Activated naive CD4-positive, alpha-beta T cell treated with anti-CD3 and anti-CD28 coated beads for 36 hours (primary cell): Measurements from ENCODE around the gene RPS6KA5. TPM values are rescaled to one million over a fixed set of nuclear protein-coding genes. Genes with fewer than 3 reads are reported as not detected.
"Not testable (repeated sequence)": the region's sequence is repeated elsewhere in the genome, so short reads cannot be mapped to it uniquely, and the experiment has no call there.

Source experiments
- CTCF ChIA-PET: fragments of 350-600 bp; sonication (Branson Sonifier 250); formaldehyde crosslinking; loops from one replicate; lab custom pipeline; 2021; ENCODE audit warnings: antibody characterized with exemption; lab: Charles Lee
- DNase-seq: peaks from one replicate; pipeline ENCODE4 v3.0.0-alpha.2; 2020
- H3K27ac Mint-ChIP-seq: one replicate; pipeline ENCODE4 v1.8.0; 2021; ENCODE audit warnings: mild to moderate bottlenecking, mixed read lengths
- H3K27me3 Mint-ChIP-seq: one replicate; pipeline ENCODE4 v1.8.0; 2021; ENCODE audit warnings: low read depth, mixed read lengths
- H3K36me3 Mint-ChIP-seq: one replicate; pipeline ENCODE4 v1.8.0; 2021; ENCODE audit warnings: low read depth, mixed read lengths
- H3K4me1 Mint-ChIP-seq: one replicate; pipeline ENCODE4 v1.8.0; 2021; ENCODE audit warnings: low read depth, mixed read lengths
- H3K4me3 Mint-ChIP-seq: one replicate; pipeline ENCODE4 v1.8.0; 2021; ENCODE audit warnings: mild to moderate bottlenecking, moderate library complexity, mixed read lengths
- H3K9me3 Mint-ChIP-seq: one replicate; pipeline ENCODE4 v1.8.0; 2021; ENCODE audit warnings: mixed read lengths
- intact Hi-C: fragments of 100-400 bp; cut with micrococcal nuclease; formaldehyde crosslinking; loops from one replicate; pipeline ENCODE4 v1.15.1; 2023
- total RNA-seq, 2 experiments: library from RNA; stranded (reverse); gene quantifications; one replicate each; pipeline ENCODE4 v1.2.3, GENCODE V29; 2021

The RPS6KA5 gene
- total RNA-seq, 2 experiments from 2014 or later: 10.0 to 12.0 TPM

DNA sequence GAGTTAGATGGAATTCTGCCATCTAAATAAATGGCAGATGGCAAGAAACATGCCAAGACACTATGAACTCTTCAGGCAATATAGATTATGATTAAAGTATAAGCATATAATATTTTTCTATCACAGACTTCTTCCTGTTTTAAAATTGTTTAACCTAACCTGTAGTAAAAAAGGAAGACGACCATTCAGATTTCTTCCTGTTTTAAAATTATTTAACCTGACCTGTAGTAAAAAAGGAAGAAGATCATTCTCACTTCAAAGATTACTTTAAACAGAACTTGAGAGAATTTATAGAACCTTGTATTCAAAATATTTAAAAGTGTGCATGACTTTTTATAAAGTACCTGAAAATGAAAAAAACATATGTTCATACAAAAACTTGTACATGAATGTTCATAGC lies 63.5 kb downstream of the RPS6KA5 start:
- Mint-ChIP-seq H3K9me3 (no peaks in the 10 kb centered on the region), H3K36me3 (peaks cover 11% of the 10 kb centered on the region)

DNA sequence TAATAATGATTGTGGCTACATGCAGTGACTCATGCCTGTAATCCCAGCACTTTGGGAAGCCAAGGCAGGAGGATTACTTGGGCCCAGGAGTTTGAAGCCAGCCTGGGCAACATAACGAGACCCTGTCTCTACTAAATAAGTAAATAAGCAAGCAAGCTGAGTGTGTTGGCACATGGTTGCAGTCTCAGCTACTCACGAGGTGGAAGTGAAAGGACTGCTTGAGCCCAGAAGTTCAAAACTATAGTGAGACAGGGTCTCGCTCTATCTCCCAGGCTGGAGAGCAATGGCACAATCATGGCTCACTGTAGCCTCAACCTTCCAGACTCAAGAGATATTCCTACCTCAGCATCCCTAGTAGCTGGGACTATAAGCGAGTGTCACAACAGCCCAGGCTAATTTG lies 64.7 kb downstream of the RPS6KA5 start:
- H3K4me1 Mint-ChIP-seq: peaks cover 28% of the 10 kb centered on the region
- H3K9me3 Mint-ChIP-seq: no peaks in the 10 kb centered on the region
- no peak overlapping the region for H3K4me3 Mint-ChIP-seq
- no peaks in the 10 kb centered on the region for H3K27me3 Mint-ChIP-seq
- intact Hi-C loops: no loop called here
- CTCF ChIA-PET: interaction anchor here (0.6 kb wide), 1 partner anchor 74 kb away, joined by 3 read pairs; no protein-coding TSS in a partner anchor
- no peak overlapping the region for H3K27ac Mint-ChIP-seq
- H3K36me3 Mint-ChIP-seq: peaks cover 11% of the 10 kb centered on the region
- no peak for DNase-seq

More for the DNA sequence above, 63.5 kb downstream of the RPS6KA5 start:
- intact Hi-C loops: no loop called here
- H3K27me3 Mint-ChIP-seq: no peaks in the 10 kb centered on the region
- CTCF ChIA-PET: no interaction called here
- no peak for DNase-seq
- H3K4me1 Mint-ChIP-seq: peaks cover 19% of the 10 kb centered on the region
- H3K27ac Mint-ChIP-seq: no peak overlapping the region
- no peak overlapping the region for H3K4me3 Mint-ChIP-seq

DNA sequence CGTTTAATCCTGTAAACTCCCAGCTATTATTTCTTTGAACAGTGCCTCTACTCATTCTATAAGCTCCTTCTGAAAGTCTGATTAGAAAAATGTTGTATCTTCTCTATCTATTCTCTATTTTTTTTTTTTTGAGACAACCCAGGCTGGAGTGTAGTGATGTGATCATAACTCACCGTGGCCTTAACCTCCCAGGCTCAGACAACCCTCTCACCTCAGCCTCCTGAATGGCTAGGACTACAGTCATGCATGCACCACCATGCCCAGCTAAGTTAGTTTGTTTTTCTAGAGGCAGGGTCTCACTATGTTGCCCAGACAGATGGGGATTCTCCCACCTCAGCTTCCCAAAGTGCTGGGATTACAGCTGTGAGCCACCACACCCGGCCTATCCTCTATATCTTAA lies 66.6 kb downstream of the RPS6KA5 start:
- intact Hi-C loops: no loop called here
- no peaks in the 10 kb centered on the region for H3K9me3 Mint-ChIP-seq
- peaks cover 36% of the 10 kb centered on the region for H3K4me1 Mint-ChIP-seq
- H3K36me3 Mint-ChIP-seq: peaks cover 11% of the 10 kb centered on the region
- H3K27me3 Mint-ChIP-seq: no peaks in the 10 kb centered on the region
- H3K4me3 Mint-ChIP-seq: no peak overlapping the region
- no peak for DNase-seq
- no peak overlapping the region for H3K27ac Mint-ChIP-seq
- CTCF ChIA-PET: interaction anchor here (0.7 kb wide), 2 partner anchors 66 to 434 kb away, joined by 3 to 4 read pairs; no protein-coding TSS in a partner anchor

GRCh38 chr14:90991690-90992443 lies 68.6 kb downstream of the RPS6KA5 start:
- no peak overlapping the region for H3K4me3 Mint-ChIP-seq
- H3K9me3 Mint-ChIP-seq: no peaks in the 10 kb centered on the region
- no peaks in the 10 kb centered on the region for H3K27me3 Mint-ChIP-seq
- peaks cover 46% of the 10 kb centered on the region for H3K4me1 Mint-ChIP-seq
- peaks cover 8% of the 10 kb centered on the region for H3K36me3 Mint-ChIP-seq
- CTCF ChIA-PET: interaction anchor here (0.6 to 1.5 kb wide), 2 partner anchors 185 to 512 kb away, joined by 4 read pairs; no protein-coding TSS in a partner anchor
- intact Hi-C loops: loop anchor here (1.0 kb wide), 2 partner anchors 22 to 30 kb away; no protein-coding TSS in a partner anchor
- peak overlapping the region; percentile 1 for H3K27ac Mint-ChIP-seq
- DNase-seq: no peak

DNA sequence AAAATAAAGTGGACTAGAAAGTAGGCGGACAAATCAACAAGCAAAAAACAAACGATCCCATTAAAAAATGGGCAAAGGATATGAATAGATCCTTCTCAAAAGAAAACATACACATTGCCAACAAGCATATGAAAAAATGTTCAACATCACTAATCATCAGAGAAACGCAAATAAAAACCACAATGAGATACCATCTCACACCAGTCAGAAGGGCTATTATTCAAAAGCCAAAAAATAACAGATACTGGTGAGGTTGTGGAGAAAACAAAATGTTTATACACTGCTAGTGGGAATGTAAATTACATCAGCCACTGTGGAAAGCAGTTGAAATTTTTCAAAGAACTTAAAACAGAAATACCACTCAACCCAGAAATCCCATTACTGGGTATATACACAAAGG lies 70.3 kb downstream of the RPS6KA5 start:
- no peak for DNase-seq
- intact Hi-C loops: no loop called here
- H3K4me1 Mint-ChIP-seq: peaks cover 49% of the 10 kb centered on the region
- no peaks in the 10 kb centered on the region for H3K9me3 Mint-ChIP-seq
- no peaks in the 10 kb centered on the region for H3K27me3 Mint-ChIP-seq
- no peak overlapping the region for H3K4me3 Mint-ChIP-seq
- H3K36me3 Mint-ChIP-seq: peaks cover 5% of the 10 kb centered on the region
- no peak overlapping the region for H3K27ac Mint-ChIP-seq
- CTCF ChIA-PET: no interaction called here

- Mint-ChIP-seq H3K27ac (no peak overlapping the region), H3K4me3 (no peak overlapping the region), H3K4me1 (peaks cover 32% of the 10 kb centered on the region), H3K9me3 (no peaks in the 10 kb centered on the region), H3K36me3 (peaks cover 3% of the 10 kb centered on the region), H3K27me3 (no peaks in the 10 kb centered on the region)
- intact Hi-C loops: loop anchor here (1.0 kb wide), 1 partner anchor 17 kb away; no protein-coding TSS in a partner anchor
- no peak for DNase-seq
- CTCF ChIA-PET: interaction anchor here (0.7 to 1.9 kb wide), 3 partner anchors 17 to 36 kb away, joined by 3 to 5 read pairs (median 5); no protein-coding TSS in a partner anchor
Measured at GRCh38 chr14:90987140-90987539, 73.3 kb downstream of the RPS6KA5 start.

DNA sequence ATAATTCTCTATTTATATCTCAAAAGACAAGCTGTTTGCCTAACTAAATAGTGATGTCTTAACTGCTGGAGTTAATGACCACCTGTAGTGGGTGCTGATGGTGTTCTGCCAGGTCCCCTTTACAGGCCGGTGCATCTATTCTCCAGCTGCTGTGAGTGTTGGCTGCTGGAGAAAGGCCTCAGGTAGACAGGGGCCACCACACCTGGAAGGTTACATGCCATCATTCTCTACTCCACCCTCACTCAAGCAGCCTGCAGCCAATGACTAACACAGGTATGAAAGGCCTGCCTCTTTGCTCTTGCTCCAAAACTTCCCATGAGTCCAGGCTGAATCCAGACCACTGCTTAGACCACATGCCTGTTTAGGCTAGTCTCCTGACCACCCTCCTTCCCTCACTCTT lies 73.9 kb downstream of the RPS6KA5 start:
- intact Hi-C loops: no loop called here
- Mint-ChIP-seq H3K27me3 (no peaks in the 10 kb centered on the region), H3K4me3 (no peak overlapping the region), H3K9me3 (no peaks in the 10 kb centered on the region), H3K36me3 (peaks cover 3% of the 10 kb centered on the region), H3K27ac (no peak overlapping the region), H3K4me1 (peaks cover 29% of the 10 kb centered on the region)
- CTCF ChIA-PET: interaction anchor here (0.7 to 1.9 kb wide), 2 partner anchors 16 to 127 kb away, joined by 3 to 5 read pairs; partner anchors contain the start of gene DGLUCY
- no peak for DNase-seq

GRCh38 chr14:90985601-90986242 lies 74.7 kb downstream of the RPS6KA5 start:
- Mint-ChIP-seq H3K4me3 (no peak overlapping the region), H3K27ac (no peak overlapping the region), H3K4me1 (peaks cover 21% of the 10 kb centered on the region), H3K9me3 (no peaks in the 10 kb centered on the region), H3K27me3 (no peaks in the 10 kb centered on the region), H3K36me3 (peaks cover 3% of the 10 kb centered on the region)
- DNase-seq: no peak
- intact Hi-C loops: no loop called here
- CTCF ChIA-PET: interaction anchor here (0.7 to 1.9 kb wide), 2 partner anchors 16 to 128 kb away, joined by 3 to 5 read pairs; partner anchors contain the start of gene DGLUCY

GRCh38 chr14:90983560-90983959 lies 76.9 kb downstream of the RPS6KA5 start:
- no peak overlapping the region for H3K4me3 Mint-ChIP-seq
- H3K4me1 Mint-ChIP-seq: peaks cover 14% of the 10 kb centered on the region
- intact Hi-C loops: no loop called here
- H3K27me3 Mint-ChIP-seq: no peaks in the 10 kb centered on the region
- CTCF ChIA-PET: interaction anchor here (0.7 kb wide), 1 partner anchor 153 kb away, joined by 3 read pairs; no protein-coding TSS in a partner anchor
- no peak for DNase-seq
- H3K9me3 Mint-ChIP-seq: no peaks in the 10 kb centered on the region
- H3K27ac Mint-ChIP-seq: no peak overlapping the region
- peaks cover 3% of the 10 kb centered on the region for H3K36me3 Mint-ChIP-seq

- peaks cover 2% of the 10 kb centered on the region for H3K4me1 Mint-ChIP-seq
- CTCF ChIA-PET: interaction anchor here (0.7 to 1.2 kb wide), 2 partner anchors 152 to 191 kb away, joined by 3 to 4 read pairs; no protein-coding TSS in a partner anchor
- intact Hi-C loops: no loop called here
- peaks cover 5% of the 10 kb centered on the region for H3K36me3 Mint-ChIP-seq
- H3K27ac Mint-ChIP-seq: no peak overlapping the region
- no peak for DNase-seq
- no peaks in the 10 kb centered on the region for H3K27me3 Mint-ChIP-seq
- H3K4me3 Mint-ChIP-seq: no peak overlapping the region
- no peaks in the 10 kb centered on the region for H3K9me3 Mint-ChIP-seq
Measured at GRCh38 chr14:90981636-90982035, 78.8 kb downstream of the RPS6KA5 start.

DNA sequence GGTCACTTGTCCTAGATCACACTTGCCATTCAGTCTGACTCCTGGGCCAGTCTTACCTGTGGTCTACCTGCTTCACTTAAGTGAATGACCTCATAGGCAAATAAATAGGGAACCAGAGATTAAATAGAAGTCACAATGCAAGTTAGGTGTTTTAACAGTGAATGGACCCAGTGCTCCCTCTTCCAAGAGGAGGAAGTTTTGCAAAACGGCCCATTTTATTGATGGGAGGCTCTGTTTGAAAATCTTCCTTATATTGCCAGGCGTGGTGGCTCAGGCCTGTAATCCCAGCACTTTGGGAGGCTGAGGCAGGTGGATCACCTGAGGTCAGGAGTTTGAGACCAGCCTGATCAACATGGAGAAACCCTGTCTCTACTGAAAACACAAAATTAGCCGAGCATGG lies 79.8 kb downstream of the RPS6KA5 start:
- H3K36me3 Mint-ChIP-seq, H3K27me3 Mint-ChIP-seq, H3K9me3 Mint-ChIP-seq, H3K4me1 Mint-ChIP-seq, DNase-seq, H3K27ac Mint-ChIP-seq, H3K4me3 Mint-ChIP-seq, intact Hi-C loops: not testable (repeated sequence)
- CTCF ChIA-PET: interaction anchor here (1.2 kb wide), 1 partner anchor 192 kb away, joined by 3 read pairs; no protein-coding TSS in a partner anchor

- intact Hi-C loops: loop anchor here (10.0 kb wide), 1 partner anchor 1615 kb away; no protein-coding TSS in a partner anchor
- Mint-ChIP-seq H3K4me3 (no peak overlapping the region), H3K9me3 (no peaks in the 10 kb centered on the region), H3K27ac (no peak overlapping the region), H3K4me1 (no peaks in the 10 kb centered on the region), H3K27me3 (no peaks in the 10 kb centered on the region), H3K36me3 (peaks cover 9% of the 10 kb centered on the region)
- CTCF ChIA-PET: interaction anchor here (0.7 to 2.4 kb wide), 3 partner anchors 52 to 198 kb away, joined by 3 to 9 read pairs (median 4); no protein-coding TSS in a partner anchor
- no peak for DNase-seq
Measured at GRCh38 chr14:90979515-90979914, 80.9 kb downstream of the RPS6KA5 start.
